HG03558 (cell line): ENCODE measurements around the gene ZNF750.

Experiments used
- ATAC-seq: cut with Tn5 transposase; IDR thresholded peaks from one replicate; pipeline ENCODE4 v1.9.1; 2021; ENCODE audit warnings: moderate number of reproducible peaks; ENCODE audit not compliant: unreplicated experiment; ENCODE audit errors: extremely low read depth

Gene ZNF750

GRCh38 chr17:82815354-82815753 is 24.5 kb downstream of the ZNF750 start:
- ATAC-seq: no peak

- ATAC-seq: no peak
These were observed 25.0 kb downstream of the ZNF750 start for GRCh38 chr17:82814834-82815233.

GRCh38 chr17:82813299-82814051 is 26.3 kb downstream of the ZNF750 start:
- no peak for ATAC-seq

- no peak for ATAC-seq
These were observed 27.2 kb downstream of the ZNF750 start for GRCh38 chr17:82812601-82813000.

- no peak for ATAC-seq
These were observed 27.8 kb downstream of the ZNF750 start for GRCh38 chr17:82812058-82812457.

GRCh38 chr17:82810644-82811430 is 29.0 kb downstream of the ZNF750 start:
- no peak for ATAC-seq

- ATAC-seq: no peak
These were observed 30.6 kb downstream of the ZNF750 start for GRCh38 chr17:82808921-82809905.

GRCh38 chr17:82808006-82808405 is 31.8 kb downstream of the ZNF750 start:
- no peak for ATAC-seq

- ATAC-seq: no peak
These were observed 32.3 kb downstream of the ZNF750 start for GRCh38 chr17:82807562-82807961.

- no peak for ATAC-seq
These were observed 32.7 kb downstream of the ZNF750 start for GRCh38 chr17:82807101-82807500.

- no peak for ATAC-seq
These were observed 33.2 kb downstream of the ZNF750 start for GRCh38 chr17:82806645-82807044.

- no peak for ATAC-seq
These were observed 34.0 kb downstream of the ZNF750 start for GRCh38 chr17:82805823-82806222.

- ATAC-seq: no peak
These were observed 34.6 kb downstream of the ZNF750 start for GRCh38 chr17:82805254-82805653.

GRCh38 chr17:82804442-82805191 is 35.2 kb downstream of the ZNF750 start:
- ATAC-seq: no peak

GRCh38 chr17:82803606-82804005 is 36.2 kb downstream of the ZNF750 start:
- no peak for ATAC-seq

- no peak for ATAC-seq
These were observed 36.6 kb downstream of the ZNF750 start for GRCh38 chr17:82803185-82803584.

- no peak for ATAC-seq
These were observed 37.6 kb downstream of the ZNF750 start for GRCh38 chr17:82802075-82802780.

- no peak for ATAC-seq
These were observed 38.3 kb downstream of the ZNF750 start for GRCh38 chr17:82801377-82801970.

GRCh38 chr17:82800885-82801284 is 38.9 kb downstream of the ZNF750 start:
- no peak for ATAC-seq
